ENCODE data around the gene FYB2. TPM values are rescaled to one million over a fixed set of nuclear protein-coding genes. Genes with fewer than 3 reads are reported as not detected.

The FYB2 gene
- total RNA-seq, 1 experiment from 2014 or later, result 0.48 TPM

GRCh38 chr1:56856186-56856585 lies 37.0 kb upstream of the FYB2 start:
- Histone ChIP-seq H3K23me2 (ENCODE audit: insufficient read length, low read depth, low read length, poor library complexity, severe bottlenecking) (no peaks in the 10 kb centered on the region), H4K8ac (replicated peaks; ENCODE audit: insufficient read length, low read depth, low read length) (no peak overlapping the region), H2BK120ac (ENCODE audit: low read depth, low read length, poor library complexity, severe bottlenecking) (no peak overlapping the region), H3T11ph (ENCODE audit: low read length) (no peak overlapping the region), H3K9ac (ENCODE audit: extremely low read depth, insufficient read length, low read length) (no peak overlapping the region), H3K23ac (ENCODE audit: insufficient read length, low read depth, low read length) (no peak overlapping the region), H3K27ac (ENCODE audit: insufficient read length, low read depth, low read length) (no peak overlapping the region), H4K91ac (ENCODE audit: insufficient read length, low read depth, low read length) (no peak overlapping the region), H3K79me1 (ENCODE audit: insufficient read depth, low read depth, low read length, poor library complexity, severe bottlenecking) (no peaks in the 10 kb centered on the region), H2BK5ac (ENCODE audit: insufficient read length, low read length) (no peak overlapping the region), H2BK20ac (ENCODE audit: low read depth, low read length, poor library complexity, severe bottlenecking) (no peak overlapping the region), H3K14ac (ENCODE audit: insufficient read depth, low read length) (no peak overlapping the region), H3K56ac (ENCODE audit: insufficient read length, low read depth, low read length) (no peak overlapping the region), H3K27me3 (ENCODE audit: insufficient read depth, low read length) (no peaks in the 10 kb centered on the region), H2AK5ac (ENCODE audit: insufficient read length, low read length) (no peak overlapping the region), H3K18ac (ENCODE audit: insufficient read length, low read depth, low read length) (no peak overlapping the region), H4K20me1 (ENCODE audit: control insufficient read depth, insufficient read depth, insufficient read length) (no peaks in the 10 kb centered on the region), H3K4ac (ENCODE audit: low read depth, low read length) (no peak overlapping the region), H3K4me1 (ENCODE audit: insufficient read depth, low read length) (no peaks in the 10 kb centered on the region), H3K4me2 (ENCODE audit: insufficient read depth, insufficient read length, low read length) (no peak overlapping the region), H3K9me3 (ENCODE audit: control insufficient read depth, low read depth, low read length) (no peaks in the 10 kb centered on the region), H2BK12ac (ENCODE audit: insufficient read length, low read depth, low read length) (no peak overlapping the region), H2BK15ac (ENCODE audit: low read depth, low read length) (no peak overlapping the region), H3K79me2 (ENCODE audit: insufficient read depth, low read length) (no peaks in the 10 kb centered on the region), H2AFZ (ENCODE audit: low read length) (no peak overlapping the region), H4K5ac (ENCODE audit: insufficient read length, low read depth, low read length) (no peak overlapping the region)
- Mint-ChIP-seq H3K27me3 (ENCODE audit: low read depth) (no peaks in the 10 kb centered on the region; the same call in none of the 2 replicates), H3K36me3 (ENCODE audit: insufficient read depth in 1 of 3, low read depth in 3 of 3) (no peaks in the 10 kb centered on the region), H3K4me1 (no peaks in the 10 kb centered on the region), H3K9me3 (no peaks in the 10 kb centered on the region), H3K4me3 (no peak overlapping the region), H3K27ac (no peak overlapping the region)
- DNase-seq, result no peak
- TF ChIP-seq CTCF (conservative IDR thresholded peaks at IDR 0.05), result no peak

All from H9 (cell line).